Transverse colon (tissue), 4 donors: ENCODE measurements around the gene ATP9A. TPM values are rescaled to one million over a fixed set of nuclear protein-coding genes. Genes with fewer than 3 reads are reported as not detected.
A peak's percentile ranks its signal among the peaks of the same experiment; 100 is the strongest.

Experiments used
- DNase-seq: peaks from one replicate; pipeline ENCODE4 v3.0.0-alpha.2; 2019
- H3K27ac ChIP-seq, 4 donors: fragments of 200-600 bp; sonication (generic); 2 replicates each; pipeline ENCODE4 v1.5.1; 2016 to 2018; ENCODE audit warnings: inconsistent platforms in 4 of 4
- H3K27me3 ChIP-seq: fragments of 200-600 bp; sonication (generic); 2 replicates; pipeline ENCODE4 v1.5.1; 2017; ENCODE audit warnings: inconsistent platforms
- H3K36me3 ChIP-seq, 4 donors: fragments of 200-600 bp; sonication (generic); 2 replicates each; pipeline ENCODE4 v1.5.1; 2017 to 2019; ENCODE audit warnings: inconsistent platforms in 4 of 4
- H3K4me1 ChIP-seq, 4 donors: fragments of 200-600 bp; sonication (generic); 2 replicates each; pipeline ENCODE4 v1.5.1; 2017 to 2020; ENCODE audit warnings: inconsistent platforms in 4 of 4
- H3K4me3 ChIP-seq, 4 donors: fragments of 200-600 bp; sonication (generic); 1 replicate in 1 of 4; 2 replicates in 3 of 4; pipeline versions ENCODE4 v1.5.1 to v1.6.1; 2017 to 2019; ENCODE audit warnings: inconsistent platforms in 4 of 4
- H3K9me3 ChIP-seq, 2 donors: fragments of 200-600 bp; sonication (generic); 2 replicates each; pipeline ENCODE4 v1.5.1; 2017 to 2019; ENCODE audit warnings: inconsistent platforms in 2 of 2
- CTCF ChIP-seq, 5 experiments: fragments of 200-600 bp in 3 of 5; fragments of 450-650 bp in 2 of 5; sonication (generic) in 3 of 5; IDR thresholded peaks; 1 replicate in 2 of 5; 2 replicates in 3 of 5; pipeline ENCODE4 v1.5.1; 2016 to 2017; ENCODE audit warnings: antibody characterized with exemption in 5 of 5, inconsistent platforms in 3 of 5, mild to moderate bottlenecking in 2 of 5, moderate library complexity in 1 of 5
- EP300 ChIP-seq: sonication (generic); formaldehyde crosslinking; IDR thresholded peaks from one replicate; pipeline ENCODE4 v1.6.1; 2017; ENCODE audit warnings: antibody characterized with exemption, low read depth
- POLR2A ChIP-seq: fragments of 450-650 bp; IDR thresholded peaks from one replicate; pipeline ENCODE4 v1.6.1; 2016; ENCODE audit warnings: antibody characterized with exemption, mild to moderate bottlenecking, moderate library complexity
- POLR2AphosphoS5 ChIP-seq, 3 donors: sonication (generic); formaldehyde crosslinking; IDR thresholded peaks; one replicate each; pipeline ENCODE4 v1.6.1; 2016; ENCODE audit warnings: antibody characterized with exemption in 3 of 3
- WGBS, 2 donors: methylation state at CpG; one replicate each; pipeline ENCODE4 v1.1.5; 2018; ENCODE audit warnings: low coverage in 1 of 2; 5-methylcytosine and 5-hydroxymethylcytosine counted together
- in situ Hi-C, 4 donors: fragments of 200-750 bp; cut with MboI; loops; one replicate each; pipeline versions ENCODE4 v1.15.0 to v1.15.1; 2017; ENCODE audit warnings: low sequenced_read_pairs in 3 of 4, low pct_ligation_motif_present in 1 of 4, low pct_unique_long_range_greater_than_20kb in 1 of 4
- intact Hi-C: fragments of 100-400 bp; cut with DNase I; formaldehyde crosslinking; loops from one replicate; pipeline ENCODE4 v1.15.1; 2023; ENCODE audit warnings: low total_unique reads
- total RNA-seq, 4 donors: library from RNA; depleted of rRNA; stranded (reverse); fragments of >200 nt; gene quantifications; one replicate each; pipeline ENCODE4 v1.1.0, GENCODE V29; 2016

The ATP9A gene
- total RNA-seq, 4 donors from 2014 or later = 66.3 to 93.0 (median 78.9) TPM

GRCh38 chr20:51804754-51805153, 36.6 kb upstream of the ATP9A start:
- Histone ChIP-seq H3K36me3 (no peaks in the 10 kb centered on the region), H3K9me3 (no peaks in the 10 kb centered on the region), H3K27me3 (peaks cover 38% of the 10 kb centered on the region), H3K27ac (no peak overlapping the region), H3K4me1 (peaks cover 14 to 25% (median 22%) of the 10 kb centered on the region in 4 donors), H3K4me3 (no peak overlapping the region)
- DNase-seq = no peak
- intact Hi-C loops (no loop called here), in situ Hi-C loops (no loop called here)
- TF ChIP-seq CTCF (IDR thresholded peaks at IDR 0.05) (no peak), POLR2AphosphoS5 (IDR thresholded peaks at IDR 0.05) (no peak), POLR2A (no peak)
- 81 to 100% methylated on average over 2 to 7 of the region's 7 CpGs for WGBS, 2 donors

- WGBS, 2 donors = 71 to 77% methylated on average over 4 of the region's 4 CpGs
- no peak overlapping the region for H3K27ac ChIP-seq
- no peak for TF ChIP-seq POLR2A
- no peak for TF ChIP-seq CTCF (IDR thresholded peaks at IDR 0.05)
- no peak for TF ChIP-seq POLR2AphosphoS5 (IDR thresholded peaks at IDR 0.05)
- TF ChIP-seq EP300 = no peak
- H3K9me3 ChIP-seq = no peaks in the 10 kb centered on the region
- peaks cover 14 to 26% (median 22%) of the 10 kb centered on the region in 4 donors for H3K4me1 ChIP-seq
- H3K27me3 ChIP-seq = peaks cover 53% of the 10 kb centered on the region
- in situ Hi-C loops = no loop called here
- DNase-seq = no peak
- intact Hi-C loops = no loop called here
- no peaks in the 10 kb centered on the region for H3K36me3 ChIP-seq
- H3K4me3 ChIP-seq = no peak overlapping the region
Observed at GRCh38 chr20:51803148-51803854, 35.1 kb upstream of the ATP9A start.

GRCh38 chr20:51802170-51802751, 34.1 kb upstream of the ATP9A start, which contains the start of gene SALL4:
Gene SALL4 (minus strand): TSS chr20:51802521. CDS start chr20:51802408, 113 bp downstream.
- Histone ChIP-seq H3K4me3 (peak within 1 kb of the TSS in 3 of 4 donors; percentile 19 to 50 (median 31)), H3K27me3 (peaks cover 58% of the 10 kb centered on the region), H3K4me1 (peaks cover 14 to 26% (median 22%) of the 10 kb centered on the region in 4 donors), H3K36me3 (no peaks in the 10 kb centered on the region), H3K27ac (no peak within 1 kb of the TSS), H3K9me3 (no peaks in the 10 kb centered on the region)
- TF ChIP-seq EP300 (no peak), POLR2AphosphoS5 (IDR thresholded peaks at IDR 0.05) (no peak), POLR2A (no peak)
- intact Hi-C loops (no loop called here), in situ Hi-C loops (no loop called here)
- 61% methylated on average over 44 of the region's 44 CpGs; no CpG with 5 or more reads in 1 of the 2 donors for WGBS, 2 donors
- no peak for DNase-seq

GRCh38 chr20:51801823-51802123, 33.6 kb upstream of the ATP9A start:
- TF ChIP-seq POLR2A (no peak), POLR2AphosphoS5 (IDR thresholded peaks at IDR 0.05) (no peak), CTCF (IDR thresholded peaks at IDR 0.05) (no peak), EP300 (no peak)
- peaks cover 14 to 26% (median 22%) of the 10 kb centered on the region in 4 donors for H3K4me1 ChIP-seq
- DNase-seq = no peak
- H3K4me3 ChIP-seq = peak overlapping the region in 2 of 4 donors; percentile 19 to 50
- in situ Hi-C loops (no loop called here), intact Hi-C loops (no loop called here)
- no peaks in the 10 kb centered on the region for H3K9me3 ChIP-seq
- 19 to 32% methylated on average over 4 to 8 of the region's 8 CpGs for WGBS, 2 donors
- peaks cover 58% of the 10 kb centered on the region for H3K27me3 ChIP-seq
- H3K27ac ChIP-seq = no peak overlapping the region
- H3K36me3 ChIP-seq = no peaks in the 10 kb centered on the region
